ENCODE results near the gene NCSTN. TPM values are rescaled to one million over a fixed set of nuclear protein-coding genes. Genes with fewer than 3 reads are reported as not detected.
A peak's percentile ranks its signal among the peaks of the same experiment; 100 is the strongest.

NCSTN gene
- total RNA-seq = 10 to 100 TPM; 47.4 to 64.7 (median 49.6) TPM
- polyA plus RNA-seq = 10 to 100 TPM; 29.7 to 56.4 TPM

GRCh38 chr1:160342953-160343869, at the start of gene NCSTN, which contains the start of gene COPA:
TSS of gene NCSTN (plus strand) at chr1:160343383. CDS start at chr1:160343397, 14 bp downstream.
TSS of gene COPA (minus strand) at chr1:160343250. CDS start at chr1:160343170, 80 bp downstream.
- Histone ChIP-seq H3K27me3 (no peaks in the 10 kb centered on the region), H3K9me3 (no peaks in the 10 kb centered on the region), H3K36me3 (peaks cover 0 to 18% (median 0%) of the 10 kb centered on the region in 3 donors), H3K4me3 (peak within 1 kb of the TSS; percentile 61 to 78 (median 69)), H3K4me1 (peaks cover 8 to 28% (median 9%) of the 10 kb centered on the region in 3 donors), H3K27ac (peak within 1 kb of the TSS; percentile 72 to 79 (median 73))
- 0 to 1% methylated on average over 54 to 58 of the region's 58 CpGs for WGBS, 2 donors
- DNase-seq = peak; percentile 84 to 94 (median 88)
- peak; percentile 99 for ATAC-seq
- no peak for FAIRE-seq
- no peak for TF ChIP-seq CTCF (IDR thresholded peaks at IDR 0.05)
- intact Hi-C loops (cut with DNase I) = no loop called here

GRCh38 chr1:160296036-160296435, 47.1 kb upstream of the NCSTN start:
- WGBS, 2 donors = 95 to 100% methylated on average over 1 of the region's 1 CpG
- intact Hi-C loops (cut with DNase I) = loop anchor here in 1 of 3 donors (5.0 kb wide), 1 partner anchor 41 kb away; no protein-coding TSS in a partner anchor
- ATAC-seq (no peak), FAIRE-seq (no peak), DNase-seq (no peak)
- Histone ChIP-seq H3K27me3 (no peaks in the 10 kb centered on the region), H3K9me3 (no peaks in the 10 kb centered on the region), H3K36me3 (peaks cover 30 to 99% (median 80%) of the 10 kb centered on the region in 3 donors), H3K27ac (no peak overlapping the region), H3K4me1 (no peaks in the 10 kb centered on the region), H3K4me3 (no peak overlapping the region)
- no peak for TF ChIP-seq CTCF (IDR thresholded peaks at IDR 0.05)

- FAIRE-seq = no peak
- no peak for ATAC-seq
- H3K27me3 ChIP-seq = no peaks in the 10 kb centered on the region
- H3K36me3 ChIP-seq = peaks cover 24 to 91% (median 48%) of the 10 kb centered on the region in 3 donors
- no peak overlapping the region for H3K4me3 ChIP-seq
- H3K9me3 ChIP-seq = no peaks in the 10 kb centered on the region
- H3K4me1 ChIP-seq = no peaks in the 10 kb centered on the region
- intact Hi-C loops (cut with DNase I) = no loop called here
- WGBS, 2 donors = 87 to 92% methylated on average over 7 of the region's 7 CpGs
- no peak overlapping the region for H3K27ac ChIP-seq
- TF ChIP-seq CTCF (IDR thresholded peaks at IDR 0.05) = no peak
- no peak for DNase-seq
Observed at GRCh38 chr1:160300173-160300572, 43.0 kb upstream of the NCSTN start.

- Histone ChIP-seq H3K27ac (no peak overlapping the region), H3K27me3 (no peaks in the 10 kb centered on the region), H3K36me3 (peaks cover 9 to 89% (median 70%) of the 10 kb centered on the region in 3 donors), H3K9me3 (no peaks in the 10 kb centered on the region), H3K4me3 (no peak overlapping the region), H3K4me1 (no peaks in the 10 kb centered on the region)
- ATAC-seq (no peak), FAIRE-seq (no peak), DNase-seq (no peak)
- intact Hi-C loops (cut with DNase I) = no loop called here
- no peak for TF ChIP-seq CTCF (IDR thresholded peaks at IDR 0.05)
- WGBS, 2 donors = 89 to 90% methylated on average over 13 of the region's 13 CpGs
Observed at GRCh38 chr1:160307118-160307791, 35.9 kb upstream of the NCSTN start.

All from pancreas (tissue), 10 donors.